GM21717 (cell line): ENCODE results near the gene SDHB.

ENCODE experiments used
- ATAC-seq: cut with Tn5 transposase; IDR thresholded peaks from one replicate; pipeline ENCODE4 v1.9.1; 2021; ENCODE audit warnings: mild to moderate bottlenecking, moderate library complexity; ENCODE audit not compliant: unreplicated experiment

SDHB gene

DNA sequence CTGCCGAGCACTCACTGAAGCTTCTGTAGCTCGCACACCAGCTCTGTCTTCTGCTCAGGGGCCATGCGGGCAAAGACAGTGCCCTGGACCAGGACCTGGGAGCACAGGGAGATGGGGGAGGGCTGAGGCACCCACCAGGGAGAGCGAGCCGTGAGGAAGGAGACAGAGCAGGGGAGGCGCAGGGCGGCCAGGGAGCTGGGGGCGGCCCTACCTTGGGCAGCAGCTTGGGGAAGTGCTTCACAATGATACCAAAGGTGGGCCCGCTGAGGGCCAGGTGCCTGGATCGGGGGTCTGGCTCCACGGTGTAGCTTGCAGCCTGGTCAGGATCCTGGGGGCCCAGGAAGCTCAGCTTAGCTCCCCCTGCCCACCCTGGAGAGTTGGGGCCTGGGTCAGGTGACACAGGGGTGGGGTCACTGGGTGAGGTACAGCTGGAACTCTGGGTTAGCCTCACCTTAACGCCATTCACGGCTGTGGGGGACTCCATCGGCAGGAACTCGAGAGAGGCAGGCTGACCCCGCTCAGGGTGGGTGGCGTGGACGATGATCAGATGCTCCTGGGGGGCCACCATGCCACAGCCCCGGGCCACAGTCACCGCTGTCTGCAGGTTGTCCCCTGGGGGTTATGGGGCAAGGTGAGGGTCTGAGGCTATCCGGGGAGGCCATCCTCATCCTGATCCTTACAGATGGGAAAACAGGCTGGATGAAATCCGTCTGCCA, 64.0 kb downstream of the SDHB start:
- ATAC-seq = no peak

DNA sequence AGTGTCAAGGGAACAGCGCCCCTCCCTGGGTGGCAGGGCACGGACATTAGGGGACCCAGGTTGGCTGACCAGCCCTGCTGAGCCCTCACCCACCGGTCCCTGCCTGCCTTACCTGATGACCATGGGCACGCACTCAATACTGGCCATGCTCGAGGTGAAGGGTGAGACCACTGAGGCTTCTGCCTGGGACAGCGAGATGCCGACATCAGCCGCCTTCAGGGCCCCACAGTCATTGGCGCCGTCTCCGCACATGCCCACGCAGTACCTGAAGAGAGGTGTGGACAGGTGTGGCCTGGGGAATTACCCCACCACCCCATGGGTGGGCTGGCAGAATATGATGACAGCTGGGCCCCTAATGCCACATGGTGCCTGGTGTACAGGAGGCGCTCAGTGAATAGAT, 65.6 kb downstream of the SDHB start:
- no peak for ATAC-seq

DNA sequence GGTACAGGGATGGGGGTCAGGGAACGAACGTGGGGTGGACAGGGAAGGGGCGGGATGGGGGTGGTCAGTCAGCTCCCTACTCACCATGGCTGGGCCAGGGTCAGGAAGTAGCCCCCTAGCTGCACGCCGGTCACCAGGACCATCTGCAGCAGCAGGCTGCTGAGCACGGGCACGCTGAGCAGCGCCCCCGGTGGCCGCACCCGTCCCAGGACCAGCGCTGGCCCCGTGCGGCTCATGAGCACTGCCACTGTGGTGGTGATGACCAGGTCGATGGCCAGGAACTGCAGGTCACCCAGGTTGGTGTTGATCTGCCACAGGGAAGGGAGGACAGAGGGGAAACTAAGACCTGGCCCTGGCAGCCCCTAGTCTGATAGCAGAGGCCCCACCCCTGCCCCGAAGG, 66.9 kb downstream of the SDHB start:
- no peak for ATAC-seq

DNA sequence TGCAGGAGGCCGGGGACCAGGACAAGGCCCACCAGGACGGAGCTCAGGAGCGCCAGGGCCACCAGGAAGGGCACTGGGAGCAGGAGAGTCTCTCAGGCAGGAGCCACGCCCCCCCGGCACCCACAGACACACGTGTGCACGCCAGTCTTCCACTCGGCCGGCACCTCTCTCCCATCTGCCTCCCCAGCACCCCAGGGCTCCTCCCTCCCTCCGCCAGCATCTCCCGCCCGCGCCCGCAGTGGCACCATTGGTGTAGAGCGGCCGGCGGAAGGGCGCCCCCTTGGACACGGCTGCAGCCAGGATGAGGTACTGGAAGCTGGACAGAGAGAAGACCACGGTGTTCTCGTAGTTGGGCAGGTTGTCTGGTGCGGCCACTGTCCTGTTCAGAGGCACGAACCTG, 67.3 kb downstream of the SDHB start:
- no peak for ATAC-seq

DNA sequence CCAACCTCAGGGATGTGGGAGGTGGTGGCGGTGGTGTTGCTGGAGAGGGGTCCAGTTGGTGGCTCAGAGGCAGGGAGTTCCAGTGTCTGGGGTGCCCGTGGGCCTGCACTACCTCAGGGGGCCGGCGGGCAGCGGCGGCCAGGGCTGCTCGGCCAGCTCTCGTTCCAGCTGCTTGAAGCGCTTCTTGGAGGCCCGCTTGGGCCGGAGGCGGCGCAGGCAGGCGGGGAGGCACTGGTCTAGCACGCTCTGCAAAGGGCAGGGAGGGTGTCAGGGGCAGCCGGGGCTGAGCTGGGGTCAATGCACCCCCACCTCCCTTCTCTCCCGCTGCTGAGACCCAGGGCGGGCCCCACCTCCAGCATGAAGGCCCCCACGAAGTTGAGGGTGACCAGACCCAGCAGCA, 67.7 kb downstream of the SDHB start:
- no peak for ATAC-seq

DNA sequence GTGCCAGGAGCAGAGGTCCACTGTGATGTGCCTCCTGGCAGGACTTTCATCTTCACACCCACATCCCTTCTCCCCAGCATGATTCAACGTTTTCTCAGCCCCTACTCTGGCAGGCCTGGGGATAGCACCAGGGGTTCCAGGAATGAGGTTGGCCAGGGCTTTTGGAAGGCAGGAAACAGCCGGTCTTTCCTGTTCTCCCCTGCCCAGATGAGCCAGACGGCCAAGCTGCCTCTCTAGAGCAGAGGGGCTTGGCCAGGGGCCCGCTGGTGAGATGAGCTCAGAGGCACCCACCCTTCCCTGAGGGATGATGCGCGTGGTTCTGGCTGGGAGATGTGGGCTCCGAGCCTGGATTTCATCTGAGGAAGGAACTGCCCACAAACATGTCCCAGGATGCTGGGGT, 69.1 kb downstream of the SDHB start:
- no peak for ATAC-seq

DNA sequence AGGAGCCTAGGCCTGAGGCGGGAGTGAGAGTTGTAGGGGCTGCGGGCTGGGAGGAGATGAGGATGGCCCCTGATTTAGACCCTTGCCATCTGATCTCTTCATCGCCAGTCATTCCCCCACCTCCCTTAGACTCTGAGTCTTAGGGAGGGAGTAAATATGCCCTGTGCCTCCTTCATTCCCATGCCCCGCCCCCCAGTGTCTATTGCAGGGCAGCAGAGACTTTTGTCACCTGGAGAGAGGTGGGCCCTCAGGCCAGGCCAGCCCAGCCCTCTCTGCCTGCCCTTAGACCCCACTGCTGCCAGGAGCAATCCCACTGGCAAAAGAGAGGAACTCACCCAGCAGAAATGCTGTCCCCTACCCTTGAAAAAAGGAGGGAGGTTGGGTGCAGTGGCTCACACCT, 70.2 kb downstream of the SDHB start:
- ATAC-seq = no peak

DNA sequence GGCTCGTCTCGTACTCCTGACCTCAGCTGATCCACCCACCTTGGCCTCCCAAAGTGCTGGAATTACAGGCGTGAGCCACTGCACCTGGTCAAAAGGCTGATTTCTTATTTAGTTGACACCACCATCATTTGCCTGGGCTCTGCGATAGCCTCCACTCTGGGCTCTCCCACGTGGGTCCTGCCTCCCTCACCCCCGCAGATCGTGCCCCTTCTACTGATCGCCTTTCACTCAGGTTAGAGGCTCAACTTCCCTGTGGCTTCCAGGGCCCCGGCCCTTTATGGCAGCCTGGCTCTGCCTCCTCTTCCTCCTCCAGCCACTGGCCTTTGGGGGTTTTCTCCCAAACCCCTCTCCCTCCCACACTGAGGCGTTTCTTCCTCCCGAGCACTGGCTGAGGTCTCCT, 70.9 kb downstream of the SDHB start:
- ATAC-seq = no peak

DNA sequence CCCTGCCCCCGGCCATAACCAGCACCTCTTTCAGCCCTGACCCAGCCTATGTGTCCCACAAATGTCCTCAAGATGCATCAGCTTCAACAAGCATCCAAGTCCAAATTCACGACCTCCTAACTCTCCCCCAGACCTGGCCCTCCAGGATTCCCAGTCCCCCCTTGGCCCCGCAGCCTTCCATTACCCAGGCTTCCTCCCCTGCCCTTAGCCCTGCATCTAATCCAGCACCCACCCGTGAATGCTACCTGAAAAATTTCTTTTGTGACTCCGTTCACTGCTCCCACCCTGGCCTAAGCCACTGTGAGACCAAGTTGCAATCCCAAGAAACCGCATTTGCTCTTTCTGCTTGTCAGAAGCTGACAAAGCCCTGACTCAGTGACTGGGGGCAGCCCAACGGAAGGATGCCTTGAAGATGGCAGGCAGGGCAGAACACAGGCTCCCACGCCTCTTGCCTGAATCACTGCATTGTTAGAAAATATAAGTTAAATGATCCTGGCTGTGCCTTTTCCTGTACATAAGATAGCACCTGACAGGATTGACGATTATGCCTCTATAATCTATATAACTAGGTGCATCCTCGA, 72.5 kb downstream of the SDHB start:
- ATAC-seq = no peak

DNA sequence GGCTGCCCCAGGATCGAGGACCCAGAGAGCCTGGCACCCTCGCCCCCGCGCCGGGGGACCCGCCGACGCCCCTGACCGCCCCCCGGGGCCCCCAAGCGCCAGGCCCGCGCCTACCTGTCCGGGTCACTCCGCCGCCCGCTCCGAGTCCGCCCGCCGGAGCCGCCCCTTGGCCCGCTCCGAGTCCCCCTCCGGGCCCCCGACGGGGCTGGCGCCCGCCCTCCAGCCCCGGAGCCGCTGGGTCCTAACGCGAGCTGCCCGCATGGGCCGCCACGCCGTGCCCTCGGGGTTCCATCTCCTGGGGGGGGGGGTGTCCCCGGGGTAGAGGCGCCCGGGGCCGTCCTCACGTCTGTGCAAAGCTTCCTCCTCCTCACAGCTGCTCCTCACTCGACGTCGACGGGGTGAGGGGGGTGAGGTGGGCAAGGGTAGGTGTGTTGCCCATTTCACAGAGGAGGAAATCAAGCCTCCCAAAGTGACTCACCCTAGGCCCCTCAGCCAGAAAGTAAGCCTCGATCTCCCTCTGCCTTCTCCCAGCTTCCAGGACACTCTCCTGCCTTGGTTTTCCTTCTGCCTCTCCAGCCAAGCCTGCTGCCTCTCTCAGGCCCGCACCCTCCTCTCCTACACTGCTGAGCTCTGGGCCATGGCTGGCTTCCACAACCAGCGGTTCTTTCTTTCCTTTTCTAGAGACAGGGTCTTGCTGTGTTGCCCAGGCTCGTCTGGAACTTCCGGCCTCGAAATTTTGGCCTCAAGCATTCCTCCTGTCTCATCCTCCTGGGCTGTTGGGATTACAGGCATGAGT, 73.2 kb downstream of the SDHB start, which contains the start of gene MFAP2:
TSS of gene MFAP2 (minus strand) at position 148 of the 796 bp plus-strand sequence. CDS start 2,347 bp downstream, outside the sequence.
- ATAC-seq = no peak

DNA sequence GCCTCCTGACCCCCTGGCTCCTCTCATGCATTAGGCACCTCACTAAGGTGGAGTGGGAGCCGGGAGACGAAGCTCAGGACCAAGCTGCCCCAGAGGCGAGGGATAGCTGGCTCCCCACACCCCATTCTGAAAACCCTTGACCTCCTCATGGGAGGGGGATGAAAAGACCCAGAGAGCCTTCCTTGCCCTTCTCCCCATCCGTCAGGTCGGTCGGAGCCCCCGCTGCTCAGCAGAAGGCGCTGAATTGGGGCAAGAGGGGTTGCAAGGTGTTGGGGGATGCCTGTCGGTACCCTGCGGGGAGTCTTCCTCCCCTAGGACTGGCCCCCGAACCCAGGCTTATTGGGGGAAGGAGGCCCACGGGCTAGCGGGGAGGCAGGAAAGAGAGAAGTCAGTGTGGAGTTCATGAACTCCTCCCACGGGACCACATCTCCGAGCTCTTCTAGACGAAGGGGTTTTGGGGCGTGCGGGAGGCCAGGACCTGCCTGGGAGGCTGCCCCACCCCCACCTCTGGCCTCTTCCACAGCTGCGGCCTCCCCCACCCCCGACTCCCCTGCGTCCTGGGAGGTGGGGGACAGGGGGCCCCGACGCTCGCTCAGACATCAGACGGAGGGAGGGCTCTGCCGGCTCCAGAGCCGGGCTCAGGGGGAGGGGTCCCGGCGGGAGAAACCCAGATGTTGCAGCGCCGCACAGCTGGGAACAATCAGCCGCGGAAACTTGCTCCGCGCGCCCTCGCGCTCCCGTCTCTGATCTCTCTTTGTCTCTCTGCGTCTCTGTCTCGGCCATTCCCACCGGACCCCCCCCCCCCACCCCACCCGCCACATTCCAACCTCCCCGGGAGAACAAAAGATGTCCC, 74.1 kb downstream of the SDHB start:
- no peak for ATAC-seq

DNA sequence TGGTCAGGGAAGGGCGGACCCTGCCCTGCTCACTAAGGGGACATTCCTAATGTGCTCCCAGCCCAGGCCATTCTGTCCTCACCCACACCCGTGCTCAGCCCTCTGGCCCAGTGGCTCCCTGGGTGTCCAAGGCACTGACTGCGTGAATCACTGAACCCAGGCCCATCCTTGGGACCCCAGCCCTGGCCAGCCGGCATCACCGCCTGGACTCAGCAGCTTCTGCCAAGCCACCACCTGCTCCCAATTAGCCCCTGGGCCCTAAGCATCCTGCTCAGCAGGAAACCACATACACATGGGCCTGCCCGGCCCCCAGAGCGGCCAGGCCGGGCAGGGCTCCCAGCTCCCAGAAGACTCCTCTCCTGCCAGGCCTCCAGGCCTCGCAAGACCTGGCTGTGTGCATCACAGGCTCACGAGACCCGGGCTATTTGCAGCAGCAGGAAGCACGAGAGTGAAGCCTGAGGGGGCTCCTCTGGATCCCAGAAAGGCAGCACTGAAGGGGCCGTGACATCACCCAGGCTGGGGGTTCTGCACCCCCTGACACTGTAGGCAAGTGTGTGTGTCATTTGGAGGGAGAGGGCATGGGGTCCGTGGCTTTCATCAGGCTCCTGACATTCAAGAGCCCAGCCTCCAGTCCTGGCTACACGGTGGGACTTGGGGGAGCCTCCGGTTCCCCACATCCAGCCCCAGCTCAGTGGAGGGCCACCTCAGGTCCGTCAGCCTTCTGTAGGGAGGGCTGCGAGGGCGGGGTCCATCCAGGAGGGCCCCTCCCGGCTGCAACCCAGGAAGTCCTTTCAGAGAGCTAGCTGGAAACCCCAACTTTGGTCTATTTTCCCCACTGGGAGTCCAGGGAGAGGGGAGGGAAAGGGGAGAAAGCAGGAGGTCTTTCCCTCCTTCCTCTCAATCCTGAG, 75.0 kb downstream of the SDHB start:
- ATAC-seq = no peak

DNA sequence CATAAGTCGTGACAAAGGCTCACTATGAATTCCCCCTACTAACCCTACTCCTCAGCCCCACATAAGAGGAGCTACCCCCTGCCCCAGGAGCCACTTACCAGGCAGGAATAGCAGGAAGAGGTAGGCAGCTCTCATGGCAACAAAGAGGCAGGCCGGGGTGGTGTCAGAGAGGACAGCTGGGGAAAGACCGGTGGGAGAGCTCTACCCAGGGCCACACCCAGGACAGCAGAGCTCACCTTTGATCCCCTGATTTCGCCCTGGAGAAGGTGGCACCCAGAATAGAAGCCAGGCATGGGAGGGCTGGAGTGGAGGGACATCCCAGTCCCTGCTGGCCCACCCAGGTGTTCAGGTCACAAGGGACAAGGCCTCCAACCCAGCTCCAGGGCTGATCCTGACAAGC, 75.7 kb downstream of the SDHB start:
- no peak for ATAC-seq

DNA sequence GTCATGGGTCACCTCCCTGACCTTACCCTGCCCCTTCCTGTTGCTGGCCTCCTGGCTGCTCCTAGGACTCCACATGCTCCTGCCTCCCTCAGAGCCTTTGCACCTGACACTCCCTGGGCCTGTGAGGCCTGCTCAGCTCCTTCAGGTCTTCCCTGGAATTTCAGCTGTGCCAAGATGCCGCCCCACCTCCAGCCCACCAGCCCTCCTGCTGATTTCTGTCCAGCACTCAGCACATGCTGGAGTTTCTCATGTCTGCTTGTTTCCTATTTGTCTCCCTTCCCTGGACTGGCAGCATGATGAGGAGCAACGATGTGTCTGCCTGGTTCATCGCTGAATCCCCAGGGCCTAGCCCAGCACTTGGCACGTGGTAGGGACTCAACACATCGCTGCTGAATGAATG, 76.5 kb downstream of the SDHB start:
- no peak for ATAC-seq

DNA sequence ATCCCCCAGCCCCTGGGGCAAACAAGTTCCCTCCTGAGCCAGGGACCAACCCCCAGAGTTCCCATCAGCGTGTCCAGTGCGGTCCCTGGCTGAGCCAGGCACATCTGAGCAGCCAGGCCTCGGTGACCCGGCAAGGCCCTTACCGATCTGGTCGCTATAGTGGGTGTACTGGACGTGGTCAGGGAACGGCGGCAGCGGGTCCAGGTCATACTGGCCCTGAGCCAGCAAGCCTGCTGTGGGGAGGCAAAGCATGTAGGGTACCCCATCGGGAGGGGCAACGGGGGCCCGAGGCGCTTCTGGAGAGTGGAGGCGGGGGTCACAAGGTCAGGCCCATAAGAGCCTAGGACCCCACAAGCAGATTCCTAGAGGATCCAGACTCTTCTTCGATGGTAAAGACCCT, 76.9 kb downstream of the SDHB start:
- no peak for ATAC-seq

DNA sequence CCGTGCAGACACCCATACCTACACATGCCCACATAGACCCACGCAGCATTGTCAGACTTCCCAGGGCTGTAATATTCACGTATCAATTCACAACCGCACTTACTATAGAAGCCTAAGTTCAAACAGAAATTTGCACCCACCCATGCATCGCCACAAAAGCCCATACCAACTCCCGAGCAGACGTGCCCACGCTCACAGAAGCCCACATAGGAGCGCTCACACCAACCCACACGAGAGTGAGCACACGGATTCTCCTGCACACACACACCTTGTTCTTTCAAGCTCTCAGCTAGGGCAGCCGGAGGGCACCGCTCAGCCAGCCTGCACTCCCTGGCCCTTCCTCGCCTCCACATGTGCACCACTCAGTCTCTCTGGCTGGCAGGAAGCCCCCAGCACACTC, 78.0 kb downstream of the SDHB start:
- no peak for ATAC-seq

DNA sequence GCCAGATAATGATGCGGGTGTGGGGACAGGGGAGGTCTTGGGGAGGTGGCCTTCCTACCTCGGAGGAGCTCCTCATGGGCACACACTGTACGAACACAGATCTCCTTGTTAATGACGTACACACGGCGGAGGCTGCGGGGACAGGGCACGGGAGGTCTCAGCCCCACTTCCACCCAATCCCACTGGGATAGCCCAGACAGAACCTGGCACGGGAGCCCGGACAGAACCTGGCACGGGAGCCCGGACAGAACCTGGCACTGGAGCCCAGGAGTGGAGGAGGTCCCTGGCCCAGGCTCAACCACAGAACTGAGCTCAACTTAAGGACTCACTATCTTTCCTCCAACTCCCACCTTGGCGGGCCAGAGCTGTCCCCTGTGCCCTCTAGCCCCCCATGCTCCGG, 78.6 kb downstream of the SDHB start:
- no peak for ATAC-seq

DNA sequence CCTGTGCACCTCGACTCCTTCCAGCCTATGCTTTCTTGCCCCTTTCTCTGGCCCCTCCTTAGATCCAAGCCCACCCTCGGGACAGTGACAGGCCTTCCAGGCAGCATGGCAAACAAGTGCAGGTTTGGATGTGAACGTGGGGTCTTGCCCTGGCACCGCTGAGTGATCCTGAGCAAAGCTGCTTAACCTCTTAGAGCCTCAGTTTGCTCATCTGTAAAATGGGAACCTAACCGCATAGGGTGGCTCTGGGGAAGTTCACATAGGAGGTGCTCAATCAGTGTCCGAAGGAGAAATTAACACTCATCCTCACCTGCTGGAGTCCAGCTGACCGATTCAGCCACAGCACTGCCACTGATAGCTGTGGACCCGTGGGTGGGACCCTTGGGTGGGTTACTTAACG, 80.6 kb downstream of the SDHB start:
- ATAC-seq = no peak

DNA sequence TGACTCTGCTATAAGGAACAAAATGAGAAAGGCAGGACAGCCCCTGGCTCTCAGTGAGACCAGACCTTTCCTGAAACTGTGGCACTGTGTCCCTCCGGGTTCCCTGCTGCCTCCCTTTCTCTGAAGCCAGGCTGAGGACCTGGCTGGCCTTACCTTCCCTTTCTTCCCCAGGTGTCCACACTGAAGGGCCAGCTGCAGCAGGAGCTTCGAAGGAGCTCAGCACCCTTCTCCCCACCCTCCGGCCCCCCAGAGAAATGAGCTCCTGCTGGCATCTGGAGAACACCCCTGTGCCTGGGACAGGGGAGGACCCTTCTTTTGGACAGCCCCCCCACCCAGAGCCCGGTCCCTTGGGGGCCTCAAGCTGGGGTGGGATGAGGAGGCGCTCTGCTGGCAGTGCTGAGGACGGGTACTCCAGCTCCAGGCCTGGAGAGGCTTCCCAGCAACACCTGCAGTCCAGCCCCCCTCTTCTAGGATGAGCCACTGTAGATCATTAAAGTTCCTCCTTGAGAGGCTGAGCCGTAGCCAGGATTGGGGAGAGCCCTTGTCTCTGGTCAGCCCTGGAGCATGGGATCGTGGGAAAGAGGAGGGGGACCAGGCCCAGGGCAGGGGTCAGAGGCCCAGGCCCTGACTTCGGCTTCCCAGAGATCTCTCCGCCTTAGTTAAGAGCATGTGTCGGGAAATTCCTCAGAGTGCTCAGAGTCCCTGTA, 81.5 kb downstream of the SDHB start:
- no peak for ATAC-seq
